Breast epithelium (tissue), 4 donors: ENCODE measurements around the gene PCDHA2. TPM values are rescaled to one million over a fixed set of nuclear protein-coding genes. Genes with fewer than 3 reads are reported as not detected.

ENCODE experiments used
- DNase-seq, 2 donors: peaks; one replicate each; pipeline ENCODE4 v3.0.0-alpha.2; 2019; ENCODE audit warnings: low spot score in 2 of 2
- H3K27ac ChIP-seq, 2 donors: fragments of 200-600 bp; sonication (generic) in 1 of 2; one replicate each; pipeline ENCODE4 v1.5.1; 2016 to 2019; ENCODE audit warnings: mild to moderate bottlenecking in 1 of 2
- H3K27me3 ChIP-seq, 2 donors: fragments of 200-600 bp; sonication (generic) in 1 of 2; one replicate each; pipeline versions ENCODE4 v1.5.1 to v1.6.0; 2017 to 2019; ENCODE audit warnings: control low read depth in 1 of 2, mild to moderate bottlenecking in 1 of 2
- H3K36me3 ChIP-seq: fragments of 200-600 bp; one replicate; pipeline ENCODE4 v1.5.1; 2019
- H3K4me1 ChIP-seq, 2 donors: fragments of 200-600 bp; sonication (generic); one replicate each; pipeline ENCODE4 v1.5.1; 2016 to 2019; ENCODE audit warnings: control low read depth in 1 of 2
- H3K4me3 ChIP-seq, 3 donors: fragments of 200-600 bp; sonication (generic); 1 replicate in 2 of 3; 2 replicates in 1 of 3; pipeline ENCODE4 v1.5.1; 2016 to 2019; ENCODE audit warnings: mild to moderate bottlenecking in 3 of 3, moderate library complexity in 2 of 3
- H3K9me3 ChIP-seq, 2 donors: fragments of 200-600 bp; sonication (generic) in 1 of 2; one replicate each; pipeline ENCODE4 v1.5.1; 2016 to 2019; ENCODE audit warnings: control low read depth in 1 of 2
- POLR2A ChIP-seq: fragments of 450-650 bp; IDR thresholded peaks from one replicate; pipeline ENCODE4 v1.6.1; 2016; ENCODE audit warnings: antibody characterized with exemption, mild to moderate bottlenecking, moderate library complexity
- POLR2AphosphoS5 ChIP-seq, 3 donors: sonication (generic); formaldehyde crosslinking; IDR thresholded peaks; one replicate each; pipeline ENCODE4 v1.6.1; 2017; ENCODE audit warnings: antibody characterized with exemption in 3 of 3
- intact Hi-C: fragments of 100-400 bp; cut with DNase I; formaldehyde crosslinking; loops from one replicate; pipeline ENCODE4 v1.15.1; 2023; ENCODE audit warnings: low total_unique reads
- total RNA-seq, 3 donors: library from RNA; depleted of rRNA; stranded (reverse); fragments of >200 nt; gene quantifications; one replicate each; pipeline ENCODE4 v1.1.0, GENCODE V29; 2016
- TF ChIP-seq, protein P1 (sequence below), 3 donors: fragments of 450-650 bp; IDR thresholded peaks; one replicate each; pipeline ENCODE4 v1.5.1; 2016 to 2017; ENCODE audit warnings: antibody characterized with exemption in 3 of 3, mild to moderate bottlenecking in 3 of 3, moderate library complexity in 3 of 3

The PCDHA2 gene
- total RNA-seq, 3 donors from 2014 or later: 0.33 to 0.59 TPM; not detected in 1

DNA sequence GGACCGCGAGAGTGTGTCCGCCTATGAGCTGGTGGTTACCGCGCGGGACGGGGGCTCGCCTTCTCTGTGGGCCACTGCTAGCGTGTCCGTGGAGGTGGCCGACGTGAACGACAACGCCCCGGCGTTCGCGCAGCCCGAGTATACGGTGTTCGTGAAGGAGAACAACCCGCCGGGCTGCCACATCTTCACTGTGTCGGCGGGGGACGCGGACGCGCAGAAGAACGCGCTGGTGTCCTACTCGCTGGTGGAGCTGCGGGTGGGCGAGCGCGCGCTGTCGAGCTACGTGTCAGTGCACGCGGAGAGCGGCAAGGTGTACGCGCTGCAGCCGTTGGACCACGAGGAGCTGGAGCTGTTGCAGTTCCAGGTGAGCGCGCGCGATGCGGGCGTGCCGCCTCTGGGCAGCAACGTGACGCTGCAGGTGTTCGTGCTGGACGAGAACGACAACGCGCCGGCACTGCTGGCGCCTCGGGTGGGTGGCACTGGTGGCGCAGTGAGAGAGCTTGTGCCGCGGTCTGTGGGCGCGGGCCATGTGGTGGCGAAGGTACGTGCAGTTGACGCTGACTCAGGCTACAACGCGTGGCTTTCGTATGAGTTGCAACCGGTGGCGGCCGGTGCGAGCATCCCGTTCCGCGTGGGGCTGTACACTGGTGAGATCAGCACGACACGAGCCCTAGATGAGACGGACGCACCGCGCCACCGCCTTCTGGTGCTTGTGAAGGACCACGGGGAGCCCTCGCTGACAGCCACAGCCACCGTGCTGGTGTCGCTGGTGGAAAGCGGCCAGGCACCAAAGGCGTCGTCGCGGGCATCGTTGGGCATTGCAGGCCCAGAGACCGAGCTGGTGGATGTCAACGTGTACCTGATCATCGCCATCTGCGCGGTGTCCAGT, 41.2 kb downstream of the PCDHA2 start:
- intact Hi-C loops: no loop called here
- DNase-seq: no peak
- H3K9me3 ChIP-seq: peaks cover 28 to 62% of the 10 kb centered on the region in 2 donors
- H3K4me1 ChIP-seq: no peaks in the 10 kb centered on the region
- no peaks in the 10 kb centered on the region for H3K27me3 ChIP-seq
- no peak overlapping the region for H3K4me3 ChIP-seq
- no peak overlapping the region for H3K27ac ChIP-seq
- TF ChIP-seq, protein P1, sequence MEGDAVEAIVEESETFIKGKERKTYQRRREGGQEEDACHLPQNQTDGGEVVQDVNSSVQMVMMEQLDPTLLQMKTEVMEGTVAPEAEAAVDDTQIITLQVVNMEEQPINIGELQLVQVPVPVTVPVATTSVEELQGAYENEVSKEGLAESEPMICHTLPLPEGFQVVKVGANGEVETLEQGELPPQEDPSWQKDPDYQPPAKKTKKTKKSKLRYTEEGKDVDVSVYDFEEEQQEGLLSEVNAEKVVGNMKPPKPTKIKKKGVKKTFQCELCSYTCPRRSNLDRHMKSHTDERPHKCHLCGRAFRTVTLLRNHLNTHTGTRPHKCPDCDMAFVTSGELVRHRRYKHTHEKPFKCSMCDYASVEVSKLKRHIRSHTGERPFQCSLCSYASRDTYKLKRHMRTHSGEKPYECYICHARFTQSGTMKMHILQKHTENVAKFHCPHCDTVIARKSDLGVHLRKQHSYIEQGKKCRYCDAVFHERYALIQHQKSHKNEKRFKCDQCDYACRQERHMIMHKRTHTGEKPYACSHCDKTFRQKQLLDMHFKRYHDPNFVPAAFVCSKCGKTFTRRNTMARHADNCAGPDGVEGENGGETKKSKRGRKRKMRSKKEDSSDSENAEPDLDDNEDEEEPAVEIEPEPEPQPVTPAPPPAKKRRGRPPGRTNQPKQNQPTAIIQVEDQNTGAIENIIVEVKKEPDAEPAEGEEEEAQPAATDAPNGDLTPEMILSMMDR (IDR thresholded peaks at IDR 0.05): no peak
- no peak for TF ChIP-seq POLR2AphosphoS5 (IDR thresholded peaks at IDR 0.05)
- TF ChIP-seq POLR2A: no peak
- no peaks in the 10 kb centered on the region for H3K36me3 ChIP-seq

DNA sequence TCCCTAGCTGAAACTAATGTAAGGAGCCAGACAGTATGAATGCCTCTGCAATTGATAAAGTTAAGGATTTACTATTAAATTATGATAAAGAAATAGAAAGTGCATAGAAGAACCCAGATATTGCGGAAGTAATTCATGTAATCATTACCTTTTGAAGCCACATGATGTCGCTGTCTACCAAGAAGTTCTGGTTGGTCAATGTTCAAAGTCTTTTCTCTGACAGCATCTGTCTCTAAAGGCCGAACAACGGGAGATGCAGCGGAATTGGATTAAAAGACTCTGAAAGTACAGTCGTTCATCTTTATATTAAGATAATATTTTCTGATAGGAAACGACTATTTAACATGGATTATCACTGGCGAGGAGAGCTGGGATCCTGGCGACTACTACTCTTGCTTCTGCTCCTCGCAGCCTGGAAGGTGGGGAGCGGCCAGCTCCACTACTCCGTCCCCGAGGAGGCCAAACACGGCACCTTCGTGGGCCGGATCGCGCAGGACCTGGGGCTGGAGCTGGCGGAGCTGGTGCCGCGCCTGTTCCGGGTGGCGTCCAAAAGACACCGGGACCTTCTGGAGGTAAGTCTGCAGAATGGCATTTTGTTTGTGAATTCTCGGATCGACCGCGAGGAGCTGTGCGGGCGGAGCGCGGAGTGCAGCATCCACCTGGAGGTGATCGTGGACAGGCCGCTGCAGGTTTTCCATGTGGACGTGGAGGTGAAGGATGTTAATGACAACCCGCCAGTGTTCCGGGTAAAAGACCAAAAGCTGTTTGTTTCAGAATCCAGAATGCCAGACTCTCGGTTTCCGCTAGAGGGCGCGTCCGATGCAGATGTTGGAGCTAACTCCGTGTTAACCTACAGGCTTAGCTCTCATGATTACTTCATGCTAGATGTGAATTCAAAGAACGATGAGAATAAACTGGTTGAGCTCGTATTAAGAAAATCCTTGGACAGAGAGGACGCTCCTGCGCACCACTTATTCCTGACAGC, 46.6 kb downstream of the PCDHA2 start, which contains the start of gene PCDHA8:
Gene PCDHA8 (plus strand): TSS at position 210 of the 985 bp plus-strand sequence. CDS start 135 bp downstream, at position 345.
- no peak within 1 kb of the TSS for H3K4me3 ChIP-seq
- H3K27me3 ChIP-seq: no peaks in the 10 kb centered on the region
- no peak for TF ChIP-seq POLR2AphosphoS5 (IDR thresholded peaks at IDR 0.05)
- TF ChIP-seq POLR2A: no peak
- TF ChIP-seq, protein P1 (IDR thresholded peaks at IDR 0.05): no peak
- H3K4me1 ChIP-seq: no peaks in the 10 kb centered on the region
- intact Hi-C loops: no loop called here
- H3K36me3 ChIP-seq: no peaks in the 10 kb centered on the region
- peaks cover 27 to 55% of the 10 kb centered on the region in 2 donors for H3K9me3 ChIP-seq
- no peak within 1 kb of the TSS for H3K27ac ChIP-seq
- no peak for DNase-seq

DNA sequence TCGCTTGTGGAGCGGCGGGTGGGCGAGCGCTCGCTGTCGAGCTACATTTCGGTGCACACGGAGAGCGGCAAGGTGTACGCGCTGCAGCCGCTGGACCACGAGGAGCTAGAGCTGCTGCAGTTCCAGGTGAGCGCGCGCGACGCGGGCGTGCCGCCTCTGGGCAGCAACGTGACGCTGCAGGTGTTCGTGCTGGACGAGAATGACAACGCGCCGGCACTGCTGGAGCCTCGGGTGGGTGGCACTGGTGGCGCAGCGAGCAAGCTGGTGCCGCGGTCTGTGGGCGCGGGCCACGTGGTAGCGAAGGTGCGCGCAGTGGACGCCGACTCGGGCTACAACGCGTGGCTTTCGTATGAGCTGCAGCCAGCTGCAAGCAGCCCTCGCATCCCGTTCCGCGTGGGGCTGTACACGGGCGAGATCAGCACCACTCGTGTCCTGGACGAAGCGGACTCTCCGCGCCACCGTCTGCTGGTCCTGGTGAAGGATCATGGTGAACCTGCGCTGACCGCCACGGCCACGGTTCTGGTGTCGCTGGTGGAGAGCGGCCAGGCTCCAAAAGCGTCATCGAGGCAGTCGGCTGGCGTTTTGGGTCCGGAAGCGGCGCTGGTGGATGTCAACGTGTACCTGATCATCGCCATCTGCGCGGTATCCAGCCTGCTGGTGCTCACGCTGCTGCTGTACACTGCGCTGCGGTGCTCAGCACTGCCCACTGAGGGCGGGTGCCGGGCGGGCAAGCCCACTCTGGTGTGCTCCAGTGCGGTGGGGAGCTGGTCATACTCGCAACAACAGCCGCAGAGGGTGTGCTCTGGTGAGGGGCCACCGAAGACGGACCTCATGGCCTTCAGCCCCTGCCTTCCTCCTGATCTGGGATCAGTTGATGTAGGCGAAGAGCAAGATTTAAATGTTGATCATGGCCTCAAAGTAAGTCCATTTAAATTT, 48.4 kb downstream of the PCDHA2 start:
- peaks cover 29 to 65% of the 10 kb centered on the region in 2 donors for H3K9me3 ChIP-seq

More for the DNA sequence above, 48.4 kb downstream of the PCDHA2 start:
- Histone ChIP-seq H3K27me3 (no peaks in the 10 kb centered on the region), H3K36me3 (no peaks in the 10 kb centered on the region), H3K4me1 (no peaks in the 10 kb centered on the region), H3K27ac (no peak overlapping the region), H3K4me3 (no peak overlapping the region)
- TF ChIP-seq POLR2A: no peak
- TF ChIP-seq, protein P1 (IDR thresholded peaks at IDR 0.05): no peak
- intact Hi-C loops: no loop called here
- DNase-seq: no peak

Other genes starting within 250 kb of the PCDHA2 start
- 10 to 100 TPM; 18.0 to 38.1 (median 24.9) TPM for gene EIF4EBP3, start 247.2 kb upstream of the PCDHA2 start, total RNA-seq
- 10 to 100 TPM; 13.6 to 28.4 (median 24.9) TPM for gene SRA1, start 237.4 kb upstream of the PCDHA2 start, total RNA-seq
- 10 to 100 TPM; 22.2 to 39.8 (median 35.7) TPM for gene APBB3, start 230.3 kb upstream of the PCDHA2 start, total RNA-seq
- gene SLC35A4, start 230.0 kb upstream of the PCDHA2 start, total RNA-seq: 10 to 100 TPM; 20.3 to 30.4 (median 27.0) TPM
- 100 to 1,000 TPM in 1 of 3 donors, 10 to 100 TPM in 2; 46.9 to 119 (median 65.7) TPM for gene CD14, start 161.7 kb upstream of the PCDHA2 start, total RNA-seq
- gene TMCO6, start 155.4 kb upstream of the PCDHA2 start, total RNA-seq: 10 to 100 TPM; 23.0 to 45.4 (median 34.1) TPM
- 10 to 100 TPM; 60.0 to 68.2 (median 67.8) TPM for gene NDUFA2, start 147.2 kb upstream of the PCDHA2 start, total RNA-seq
- 100 to 1,000 TPM; 113 to 146 (median 138) TPM for gene IK, start 147.0 kb upstream of the PCDHA2 start, total RNA-seq
- 10 to 100 TPM; 20.0 to 25.6 (median 25.3) TPM for gene WDR55, start 129.9 kb upstream of the PCDHA2 start, total RNA-seq
- gene DND1, start 121.3 kb upstream of the PCDHA2 start, total RNA-seq: 1 to 10 TPM in 2 of 3 donors, under 1 TPM in 1; 0.88 to 2.6 (median 1.4) TPM
- 10 to 100 TPM; 43.2 to 53.7 (median 53.1) TPM for gene HARS1, start 103.5 kb upstream of the PCDHA2 start, total RNA-seq
- 10 to 100 TPM; 21.1 to 39.4 (median 32.4) TPM for gene HARS2, start 103.4 kb upstream of the PCDHA2 start, total RNA-seq
- gene ZMAT2, start 94.4 kb upstream of the PCDHA2 start, total RNA-seq: 10 to 100 TPM; 45.2 to 55.0 (median 52.2) TPM
- gene PCDHA1, start 8.7 kb upstream of the PCDHA2 start, total RNA-seq: not detected
- 1 to 10 TPM in 1 of 3 donors, under 1 TPM in 2; 0.96 to 2.8 (median 0.98) TPM for gene PCDHA3, start 6.2 kb downstream of the PCDHA2 start, total RNA-seq
- gene PCDHA4, start 12.2 kb downstream of the PCDHA2 start, total RNA-seq: 1 to 10 TPM in 2 of 3 donors, under 1 TPM in 1; 0.64 to 5.4 (median 2.6) TPM
- 1 to 10 TPM in 1 of 3 donors, under 1 TPM in 2; 0.16 to 1.2 (median 0.66) TPM for gene PCDHA5, start 26.8 kb downstream of the PCDHA2 start, total RNA-seq
- 1 to 10 TPM in 2 of 3 donors, under 1 TPM in 1; 0.96 to 4.2 (median 2.6) TPM for gene PCDHA6, start 33.1 kb downstream of the PCDHA2 start, total RNA-seq
- 1 to 10 TPM; 1.3 TPM for gene PCDHA7, start 39.4 kb downstream of the PCDHA2 start, total RNA-seq
- under 1 TPM; 0.32 to 0.98 (median 0.88) TPM for gene PCDHA8, start 46.3 kb downstream of the PCDHA2 start, total RNA-seq
- 1 to 10 TPM in 1 of 3 donors, under 1 TPM in 2; 0.16 to 1.5 (median 0.66) TPM for gene PCDHA9, start 53.5 kb downstream of the PCDHA2 start, total RNA-seq
- gene PCDHA10, start 61.0 kb downstream of the PCDHA2 start, total RNA-seq: 1 to 10 TPM in 2 of 3 donors, under 1 TPM in 1; 0.64 to 6.4 (median 4.9) TPM
- gene PCDHA11, start 74.1 kb downstream of the PCDHA2 start, total RNA-seq: 1 to 10 TPM in 2 of 3 donors, under 1 TPM in 1; 0.48 to 4.3 (median 3.4) TPM
- gene PCDHA12, start 80.5 kb downstream of the PCDHA2 start, total RNA-seq: 1 to 10 TPM in 2 of 3 donors, under 1 TPM in 1; 0.48 to 6.9 (median 5.0) TPM
- 1 to 10 TPM; 1.3 to 3.5 (median 1.6) TPM for gene PCDHA13, start 87.3 kb downstream of the PCDHA2 start, total RNA-seq
- gene PCDHAC1, start 131.4 kb downstream of the PCDHA2 start, total RNA-seq: 1 to 10 TPM in 2 of 3 donors, under 1 TPM in 1; 0.80 to 2.5 (median 2.3) TPM
- gene PCDHAC2, start 171.6 kb downstream of the PCDHA2 start, total RNA-seq: 1 to 10 TPM; 2.1 to 2.8 (median 2.6) TPM